Stimulated activated CD8-positive, alpha-beta memory T cell treated with anti-CD3 and anti-CD28 coated beads, Interleukin-4, amount 100 ng/mL, for 48 hours (primary cell): Measurements from ENCODE around the gene CCDC201.
A peak's percentile ranks its signal among the peaks of the same experiment; 100 is the strongest.

Source experiments
- DNase-seq: peaks from one replicate; pipeline ENCODE4 v3.0.0-alpha.2; 2020

The CCDC201 gene

GRCh38 chr7:45873035-45873354 lies at the start of gene CCDC201:
CCDC201 (minus strand) TSS chr7:45873082; CDS start chr7:45873007, 75 bp downstream.
- DNase-seq: no peak

DNA sequence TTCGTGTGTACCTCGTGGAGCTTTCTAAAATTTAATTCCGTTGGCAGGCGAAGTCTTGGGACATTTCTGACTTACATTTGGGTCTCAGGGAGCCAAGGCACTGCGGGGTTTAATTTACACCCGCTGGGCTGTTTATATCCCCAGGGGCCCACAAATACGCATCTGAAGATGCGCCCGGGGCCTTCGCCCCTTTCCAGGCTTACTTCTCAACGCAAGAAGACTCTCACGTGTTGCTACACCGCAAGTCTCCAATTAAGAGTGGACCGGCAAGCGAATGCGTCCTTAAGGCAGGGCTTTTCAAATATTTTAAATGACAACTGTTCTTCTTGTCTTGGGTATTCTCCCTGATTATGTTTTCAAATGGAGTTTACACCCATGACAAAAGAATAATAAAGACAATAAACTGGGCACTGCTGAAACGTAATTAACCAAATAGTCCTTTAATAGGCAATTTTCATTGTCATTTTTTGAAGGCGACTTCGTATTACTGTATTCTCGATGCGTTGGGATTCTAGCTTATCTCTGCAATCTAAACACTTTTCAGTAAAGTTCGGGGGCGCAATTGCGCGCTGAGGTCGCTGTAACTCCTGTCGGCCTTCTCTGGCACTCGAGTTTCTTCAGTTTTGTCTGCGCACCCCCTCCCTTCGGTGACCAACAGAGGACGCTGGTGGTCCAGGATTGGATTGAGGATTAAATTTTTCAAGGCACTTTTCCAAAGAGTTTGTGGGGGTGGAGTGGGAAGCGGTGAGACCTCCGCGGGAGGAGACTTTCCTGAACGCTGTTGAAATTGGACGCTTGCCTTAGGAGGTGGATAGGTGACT lies 49.0 kb upstream of the CCDC201 start:
- no peak for DNase-seq

- no peak for DNase-seq
Observed at GRCh38 chr7:45921381-45921698, 48.5 kb upstream of the CCDC201 start.

GRCh38 chr7:45920502-45921380 lies 47.9 kb upstream of the CCDC201 start, which contains the start of gene IGFBP3:
IGFBP3 (minus strand) TSS chr7:45921272; CDS start chr7:45921140, 132 bp downstream.
- no peak for DNase-seq

GRCh38 chr7:45919993-45920459 lies 47.1 kb upstream of the CCDC201 start:
- DNase-seq: no peak

GRCh38 chr7:45919231-45919784 lies 46.4 kb upstream of the CCDC201 start:
- DNase-seq: no peak

DNA sequence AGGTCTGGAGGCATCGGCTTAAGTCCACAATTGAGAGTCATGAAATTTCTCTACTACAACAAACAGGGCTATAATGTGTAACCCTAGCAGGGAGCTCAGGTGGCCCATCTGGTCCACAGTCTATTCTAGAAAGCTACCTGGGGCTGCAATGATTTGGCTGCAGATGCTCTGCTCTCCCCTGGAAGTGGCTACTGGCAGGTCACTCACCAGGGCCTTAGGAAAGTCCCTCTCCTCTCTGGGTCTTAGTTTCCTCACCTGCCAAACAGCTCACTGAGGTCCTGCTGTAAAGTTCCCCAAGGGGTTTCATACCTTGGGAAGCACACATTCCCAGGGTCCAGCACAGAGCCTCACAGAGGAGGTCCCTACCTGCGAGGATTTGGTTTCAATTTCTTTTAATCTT lies 45.7 kb upstream of the CCDC201 start:
- DNase-seq: no peak

DNA sequence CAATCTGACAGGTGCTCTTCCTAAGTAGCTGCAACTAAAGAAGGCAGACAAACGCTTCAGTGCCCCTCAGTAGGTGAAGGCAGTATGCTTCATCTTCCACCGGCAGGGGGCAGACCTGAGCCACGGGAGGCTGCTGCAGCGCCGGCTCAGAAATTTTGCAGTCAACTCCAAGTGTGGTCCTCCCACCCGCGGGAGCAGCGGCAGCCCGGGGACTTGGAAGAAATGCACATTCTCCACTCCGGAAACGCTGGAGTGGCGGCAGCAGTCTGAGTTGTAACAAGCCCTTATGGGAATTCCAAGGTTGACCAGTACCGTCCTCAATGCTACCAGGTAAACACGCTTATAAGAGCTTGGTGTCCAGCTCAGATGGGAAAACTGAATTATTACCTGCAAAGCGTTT lies 44.8 kb upstream of the CCDC201 start:
- peak; percentile 92 for DNase-seq

- DNase-seq: no peak
Observed at GRCh38 chr7:45917064-45917463, 44.2 kb upstream of the CCDC201 start.

GRCh38 chr7:45915606-45916005 lies 42.7 kb upstream of the CCDC201 start:
- DNase-seq: no peak

DNA sequence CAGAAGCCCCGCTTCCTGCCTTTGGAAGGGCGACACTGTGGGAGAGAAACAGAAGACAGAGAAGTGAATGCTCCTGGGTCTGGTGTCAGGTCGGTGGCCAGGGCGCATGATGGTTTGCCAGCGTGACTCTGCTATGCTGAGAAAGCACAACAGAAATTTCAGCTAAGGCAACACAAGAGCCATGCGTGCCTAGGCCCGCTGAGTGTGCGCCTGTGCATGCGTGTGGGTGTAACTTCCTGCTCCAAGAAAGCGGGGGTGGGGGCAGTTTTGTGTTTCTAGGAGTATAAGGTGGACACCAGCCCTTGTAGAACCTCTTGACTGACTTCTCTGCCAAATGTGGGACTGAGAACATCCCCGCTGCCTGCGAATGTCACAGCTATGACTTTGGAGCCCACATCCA lies 42.0 kb upstream of the CCDC201 start:
- no peak for DNase-seq

GRCh38 chr7:45912972-45913371 lies 40.1 kb upstream of the CCDC201 start:
- DNase-seq: no peak

- no peak for DNase-seq
Observed at GRCh38 chr7:45911311-45911710, 38.4 kb upstream of the CCDC201 start.

DNA sequence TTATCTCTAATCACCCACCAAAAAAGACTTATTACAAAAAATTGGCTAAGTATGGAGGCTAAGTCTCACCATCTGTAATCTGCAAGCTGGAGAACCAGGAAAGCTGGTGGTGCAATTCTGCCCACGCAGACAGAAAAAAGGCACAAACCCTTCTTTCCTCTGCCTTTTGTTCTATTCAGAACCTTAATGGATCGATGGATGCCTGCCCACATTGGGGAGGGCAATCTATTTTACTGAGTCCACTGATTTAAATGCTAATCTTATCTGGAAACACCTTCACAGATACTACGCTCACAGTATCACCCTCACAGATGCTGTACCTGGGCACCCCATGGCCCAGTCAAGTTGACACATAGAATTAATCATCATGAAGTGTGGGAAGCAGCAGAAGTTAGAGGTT lies 38.0 kb upstream of the CCDC201 start:
- no peak for DNase-seq

- DNase-seq: no peak
Observed at GRCh38 chr7:45909561-45909960, 36.7 kb upstream of the CCDC201 start.

DNA sequence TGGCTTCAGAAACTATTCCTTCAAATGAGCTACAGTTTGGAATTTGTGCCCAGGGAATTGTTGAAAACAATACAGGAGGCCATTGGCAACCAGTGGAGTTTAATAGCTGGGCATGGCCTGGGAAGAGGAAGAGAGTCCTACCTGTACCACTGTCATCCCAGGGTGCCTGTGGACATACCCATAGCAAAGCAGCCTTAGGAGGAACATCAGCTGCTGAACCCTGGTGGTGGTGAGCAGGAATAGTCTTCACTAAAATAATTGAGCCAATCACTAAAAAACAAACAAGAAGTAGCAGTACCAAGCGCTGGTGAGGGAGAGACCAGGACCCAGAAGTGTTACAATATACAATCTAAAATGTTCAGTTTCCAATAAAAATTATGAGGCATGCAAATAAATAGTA lies 29.9 kb upstream of the CCDC201 start:
- DNase-seq: no peak

GRCh38 chr7:45901566-45901965 lies 28.7 kb upstream of the CCDC201 start:
- DNase-seq: no peak

DNA sequence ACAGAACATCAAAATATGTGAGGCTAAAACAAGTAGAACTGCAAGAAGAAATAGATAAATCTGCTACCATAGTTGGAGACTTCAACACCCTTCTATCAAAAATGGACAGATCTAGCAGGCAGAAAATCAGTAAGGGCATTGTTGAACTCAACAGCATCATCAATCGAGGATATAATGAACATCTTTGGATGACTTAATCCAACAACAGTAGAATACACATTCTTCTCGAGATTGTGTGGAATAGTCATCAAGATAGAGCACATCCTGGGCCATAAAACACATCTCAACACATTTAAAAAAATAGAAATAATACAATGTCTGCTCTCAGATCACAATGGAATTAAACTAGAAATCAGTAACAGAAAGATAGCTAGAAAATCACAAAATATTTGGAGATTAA lies 25.3 kb upstream of the CCDC201 start:
- DNase-seq: no peak

GRCh38 chr7:45897042-45897690 lies 24.3 kb upstream of the CCDC201 start:
- DNase-seq: no peak

GRCh38 chr7:45894665-45895062 lies 21.8 kb upstream of the CCDC201 start:
- no peak for DNase-seq

GRCh38 chr7:45893996-45894664 lies 21.2 kb upstream of the CCDC201 start:
- DNase-seq: no peak

- DNase-seq: no peak
Observed at GRCh38 chr7:45893374-45893995, 20.6 kb upstream of the CCDC201 start.
